Fibroblast of lung (primary cell): ENCODE results near the gene HSPH1.

Experiments
- EZH2 ChIP-seq: IDR thresholded peaks from 2 replicates; pipeline ENCODE4 v1.5.1; 2012; ENCODE audit warnings: low read length, control low read depth, mild to moderate bottlenecking; ENCODE audit errors: missing control alignments
- TF ChIP-seq, protein P1 (sequence below), 2 donors: IDR thresholded peaks in 1 of 2; conservative IDR thresholded peaks in 1 of 2; 1 replicate in 1 of 2; 2 replicates in 1 of 2; pipeline ENCODE4 v1.5.1; 2011 to 2012; ENCODE audit warnings: low read length in 2 of 2, control low read depth in 1 of 2, inconsistent platforms in 1 of 2, low read depth in 1 of 2, mild to moderate bottlenecking in 1 of 2

DNA sequence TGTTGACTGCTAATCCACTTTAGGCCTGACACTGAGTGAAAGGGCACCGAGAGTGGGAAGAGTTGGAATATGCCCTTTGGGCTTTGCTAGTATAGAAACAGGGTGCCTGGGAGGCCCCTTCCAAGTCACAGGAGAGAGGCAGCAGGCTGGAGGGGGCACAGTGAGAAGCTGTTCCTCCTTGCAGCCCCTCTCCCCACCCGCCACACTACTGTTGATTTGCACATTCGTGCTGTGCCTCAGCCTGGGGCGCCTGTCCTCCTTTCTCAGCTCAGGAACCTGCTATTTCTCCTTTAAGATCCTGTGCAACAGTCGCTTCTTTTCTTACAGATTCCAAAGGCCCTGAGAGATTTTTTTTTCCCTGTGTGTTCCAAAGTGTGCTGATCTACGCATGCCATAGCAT is 35.3 kb upstream of the HSPH1 start:
- TF ChIP-seq, protein P1, sequence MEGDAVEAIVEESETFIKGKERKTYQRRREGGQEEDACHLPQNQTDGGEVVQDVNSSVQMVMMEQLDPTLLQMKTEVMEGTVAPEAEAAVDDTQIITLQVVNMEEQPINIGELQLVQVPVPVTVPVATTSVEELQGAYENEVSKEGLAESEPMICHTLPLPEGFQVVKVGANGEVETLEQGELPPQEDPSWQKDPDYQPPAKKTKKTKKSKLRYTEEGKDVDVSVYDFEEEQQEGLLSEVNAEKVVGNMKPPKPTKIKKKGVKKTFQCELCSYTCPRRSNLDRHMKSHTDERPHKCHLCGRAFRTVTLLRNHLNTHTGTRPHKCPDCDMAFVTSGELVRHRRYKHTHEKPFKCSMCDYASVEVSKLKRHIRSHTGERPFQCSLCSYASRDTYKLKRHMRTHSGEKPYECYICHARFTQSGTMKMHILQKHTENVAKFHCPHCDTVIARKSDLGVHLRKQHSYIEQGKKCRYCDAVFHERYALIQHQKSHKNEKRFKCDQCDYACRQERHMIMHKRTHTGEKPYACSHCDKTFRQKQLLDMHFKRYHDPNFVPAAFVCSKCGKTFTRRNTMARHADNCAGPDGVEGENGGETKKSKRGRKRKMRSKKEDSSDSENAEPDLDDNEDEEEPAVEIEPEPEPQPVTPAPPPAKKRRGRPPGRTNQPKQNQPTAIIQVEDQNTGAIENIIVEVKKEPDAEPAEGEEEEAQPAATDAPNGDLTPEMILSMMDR (conservative IDR thresholded peaks at IDR 0.05 in 1 of 2, IDR thresholded peaks at IDR 0.05 in 1 of 2; ENCODE audit: low read depth in 1 of 2, low read length in 2 of 2) = no peak
- no peak for TF ChIP-seq EZH2
